ENCODE results near the gene PKHD1.

DNA sequence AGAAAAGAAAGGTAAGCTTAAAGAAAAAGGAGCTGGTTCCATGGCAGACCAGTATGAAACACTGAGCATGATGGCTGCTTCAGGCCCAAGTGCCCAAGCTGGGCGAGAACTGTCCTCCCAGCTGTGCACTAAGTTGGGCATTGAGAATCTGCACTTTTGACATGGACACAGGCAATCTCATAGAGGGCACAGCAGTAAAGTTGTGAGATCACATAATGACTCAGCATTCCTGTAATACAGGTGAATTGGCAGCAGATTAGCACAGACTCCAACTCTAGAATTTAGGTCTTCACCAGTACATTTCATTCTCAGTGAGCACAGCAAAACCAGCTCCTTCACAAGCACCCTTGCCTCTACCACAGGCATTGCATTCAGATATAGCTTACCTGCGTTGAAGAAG, 343.4 kb downstream of the PKHD1 start:
- no peak for TF ChIP-seq EZH2 (IDR thresholded peaks at IDR 0.05)
- TF ChIP-seq POLR2AphosphoS5 (IDR thresholded peaks at IDR 0.05; ENCODE audit: borderline replicate concordance, low read depth, low read length), result no peak

Data from SK-N-MC (cell line).